Islet precursor cell (in vitro differentiated cells): ENCODE data around the gene RASL10A.

Source experiments
- DNase-seq: peaks from one replicate; pipeline ENCODE4 v3.0.0-alpha.2; 2018

Gene RASL10A

GRCh38 chr22:29266564-29267461 lies 48.7 kb downstream of the RASL10A start:
- no peak for DNase-seq

DNA sequence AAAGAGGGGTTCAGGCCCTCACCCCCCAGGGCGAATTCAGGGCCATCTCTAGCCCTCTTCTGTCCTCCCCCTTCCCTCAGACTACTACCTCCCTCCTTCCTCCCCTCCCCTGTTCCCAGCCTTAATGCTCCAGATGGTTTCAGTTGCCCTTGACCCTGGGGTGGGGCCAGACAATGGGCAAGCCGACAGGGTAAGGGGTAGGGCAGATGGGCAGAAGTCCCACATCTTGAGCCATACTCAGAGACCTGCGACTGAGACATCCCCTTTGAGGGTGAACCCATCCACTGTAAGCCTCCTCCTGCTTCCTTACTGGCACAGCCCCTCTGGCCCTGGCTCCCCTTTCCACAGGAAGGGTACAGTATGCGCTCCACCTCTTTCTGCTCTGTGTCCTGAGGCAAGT lies 49.6 kb downstream of the RASL10A start:
- no peak for DNase-seq

- DNase-seq = no peak
Observed at GRCh38 chr22:29265305-29265704, 50.2 kb downstream of the RASL10A start.

DNA sequence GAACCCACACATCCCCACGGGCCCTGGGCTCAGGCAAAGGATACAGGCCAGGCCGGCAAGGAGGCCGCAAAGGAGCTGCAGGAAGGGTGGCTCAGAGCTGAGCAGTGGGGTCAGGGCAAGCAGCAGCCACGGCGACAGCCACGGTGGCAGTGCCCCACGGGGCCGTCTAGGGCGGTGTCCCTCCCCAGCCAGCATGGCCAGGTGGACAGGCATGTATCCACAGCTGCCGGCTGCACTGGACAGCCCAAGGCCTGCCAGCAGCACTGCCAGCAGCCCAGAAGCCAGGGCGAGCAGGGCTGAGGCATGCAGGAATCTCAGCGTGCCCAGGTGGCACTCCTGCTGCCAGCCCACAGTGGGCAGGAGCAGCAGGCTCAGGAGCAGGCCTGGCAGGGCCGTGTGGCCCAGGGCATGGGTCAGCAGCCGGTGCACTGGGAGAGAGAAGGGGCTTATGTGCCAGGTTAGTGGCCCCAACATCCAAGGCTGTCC lies 51.7 kb downstream of the RASL10A start:
- no peak for DNase-seq
